Stimulated activated CD8-positive, alpha-beta memory T cell treated with anti-CD3 and anti-CD28 coated beads, Interleukin-15, amount 100 ng/mL, for 48 hours (primary cell): ENCODE data around the gene FHIT.

Source experiments
- DNase-seq, 2 donors: peaks; one replicate each; pipeline ENCODE4 v3.0.0-alpha.2; 2020; ENCODE audit warnings: low read depth in 2 of 2

FHIT gene

GRCh38 chr3:60765776-60766175 lies 485.5 kb downstream of the FHIT start:
- no peak for DNase-seq

GRCh38 chr3:60764870-60765269 lies 486.4 kb downstream of the FHIT start:
- DNase-seq: no peak

- DNase-seq: no peak
Observed at GRCh38 chr3:60760145-60760544, 491.1 kb downstream of the FHIT start.

- DNase-seq: no peak
Observed at GRCh38 chr3:60759439-60759838, 491.8 kb downstream of the FHIT start.

GRCh38 chr3:60758831-60759230 lies 492.4 kb downstream of the FHIT start:
- DNase-seq: no peak

- no peak for DNase-seq
Observed at GRCh38 chr3:60758171-60758570, 493.1 kb downstream of the FHIT start.

GRCh38 chr3:60757724-60758123 lies 493.5 kb downstream of the FHIT start:
- DNase-seq: no peak

- DNase-seq: no peak
Observed at GRCh38 chr3:60756241-60757030, 494.8 kb downstream of the FHIT start.

GRCh38 chr3:60755094-60755493 lies 496.2 kb downstream of the FHIT start:
- DNase-seq: no peak

- DNase-seq: no peak
Observed at GRCh38 chr3:60754617-60755016, 496.6 kb downstream of the FHIT start.

GRCh38 chr3:60752809-60753208 lies 498.4 kb downstream of the FHIT start:
- DNase-seq: no peak

GRCh38 chr3:60746695-60747416 lies 504.4 kb downstream of the FHIT start:
- DNase-seq: no peak

GRCh38 chr3:60746043-60746638 lies 505.1 kb downstream of the FHIT start:
- DNase-seq: no peak

GRCh38 chr3:60743631-60744164 lies 507.6 kb downstream of the FHIT start:
- no peak for DNase-seq

- no peak for DNase-seq
Observed at GRCh38 chr3:60742606-60743145, 508.6 kb downstream of the FHIT start.

- DNase-seq: no peak
Observed at GRCh38 chr3:60737633-60738399, 513.4 kb downstream of the FHIT start.

GRCh38 chr3:60730371-60730770 lies 520.9 kb downstream of the FHIT start:
- no peak for DNase-seq

GRCh38 chr3:60729056-60729455 lies 522.2 kb downstream of the FHIT start:
- DNase-seq: no peak

- no peak for DNase-seq
Observed at GRCh38 chr3:60728006-60728405, 523.2 kb downstream of the FHIT start.

- no peak for DNase-seq
Observed at GRCh38 chr3:60720736-60721135, 530.5 kb downstream of the FHIT start.

GRCh38 chr3:60716573-60716972 lies 534.7 kb downstream of the FHIT start:
- no peak for DNase-seq
